SKM-1 (cell line): Measurements from ENCODE around the gene DCDC1.
A peak's percentile ranks its signal among the peaks of the same experiment; 100 is the strongest.

Experiments used
- DNase-seq: peaks from one replicate; lab custom pipeline; 2025; ENCODE audit not compliant: unreplicated experiment; lab: John Stamatoyannopoulos, UW

The DCDC1 gene, protein sequence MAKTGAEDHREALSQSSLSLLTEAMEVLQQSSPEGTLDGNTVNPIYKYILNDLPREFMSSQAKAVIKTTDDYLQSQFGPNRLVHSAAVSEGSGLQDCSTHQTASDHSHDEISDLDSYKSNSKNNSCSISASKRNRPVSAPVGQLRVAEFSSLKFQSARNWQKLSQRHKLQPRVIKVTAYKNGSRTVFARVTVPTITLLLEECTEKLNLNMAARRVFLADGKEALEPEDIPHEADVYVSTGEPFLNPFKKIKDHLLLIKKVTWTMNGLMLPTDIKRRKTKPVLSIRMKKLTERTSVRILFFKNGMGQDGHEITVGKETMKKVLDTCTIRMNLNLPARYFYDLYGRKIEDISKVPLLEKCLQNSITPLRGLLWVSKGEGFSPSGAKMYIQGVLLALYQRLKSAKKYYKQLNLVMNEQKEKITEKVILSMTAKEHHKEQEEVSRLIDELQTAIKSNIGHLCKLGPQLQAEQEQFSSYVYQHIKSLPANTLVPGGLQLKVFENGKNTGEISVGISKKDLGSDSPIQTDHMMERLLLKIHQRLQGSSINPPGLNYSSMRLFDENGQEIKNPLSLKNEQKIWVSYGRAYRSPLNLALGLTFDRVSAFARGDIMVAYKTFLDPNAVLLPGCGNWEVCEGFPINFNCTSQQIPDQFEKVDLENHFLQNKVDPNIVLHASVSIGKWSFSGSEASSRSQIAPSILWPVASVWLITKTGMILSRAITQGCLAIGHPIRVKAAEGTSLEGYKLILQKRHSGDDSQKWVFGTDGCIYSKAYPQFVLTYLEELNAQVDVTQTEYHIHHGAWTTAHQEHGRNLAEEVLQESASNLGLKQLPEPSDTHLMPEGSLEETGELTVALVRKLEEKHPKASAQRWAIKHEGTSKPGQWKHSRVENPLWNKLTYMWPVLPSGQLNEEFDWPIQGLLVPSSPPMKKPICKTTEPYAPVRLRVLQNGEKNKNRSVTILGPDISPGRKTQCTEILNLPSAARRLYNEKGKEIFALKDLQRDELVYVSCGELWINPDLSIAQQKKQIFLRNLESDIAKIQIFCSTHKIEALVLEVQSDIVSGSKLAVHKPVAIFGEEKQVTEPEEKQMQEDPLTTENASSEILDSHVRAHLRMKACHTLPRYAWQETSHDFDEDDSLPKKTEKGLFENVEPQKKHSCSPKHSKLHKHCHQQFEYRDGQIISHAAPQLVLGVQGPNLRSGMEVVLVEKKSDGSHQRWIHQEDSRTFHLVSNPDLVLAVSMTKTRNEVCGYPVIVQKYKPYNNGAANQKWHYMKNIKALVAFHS (N-terminal part only)

GRCh38 chr11:31369348-31370329 lies at the start of gene DCDC1, which contains the start of gene DNAJC24:
TSS of gene DCDC1 (minus strand) at chr11:31369739. CDS start at chr11:31328280, 41,459 bp downstream.
TSS of gene DNAJC24 (plus strand) at chr11:31369860. CDS start at chr11:31370749, 889 bp downstream.
- DNase-seq, result peak; percentile 88

- DNase-seq, result no peak
Measured at GRCh38 chr11:31419138-31419537, 49.6 kb upstream of the DCDC1 start.

GRCh38 chr11:31417816-31418215 lies 48.3 kb upstream of the DCDC1 start:
- no peak for DNase-seq

- no peak for DNase-seq
Measured at GRCh38 chr11:31417357-31417756, 47.8 kb upstream of the DCDC1 start.

DNA sequence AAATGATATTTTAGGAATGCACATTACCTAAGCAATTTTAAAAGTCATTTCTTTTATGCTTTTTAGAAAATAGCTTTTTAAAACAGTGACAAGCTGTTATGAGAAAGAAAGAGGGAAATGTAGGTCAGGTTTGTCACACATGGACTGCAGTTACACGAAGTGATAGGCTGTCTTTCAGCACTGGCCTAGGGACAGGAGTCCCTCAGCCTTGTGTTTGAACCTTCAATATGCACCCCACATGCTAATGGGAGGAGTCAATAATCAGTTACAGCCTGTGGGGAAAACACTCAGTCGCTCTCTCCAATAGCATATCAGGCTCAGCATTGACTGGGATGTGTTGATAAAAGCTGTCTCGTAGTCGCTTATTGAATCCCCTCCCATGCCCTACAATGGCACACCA lies 45.9 kb upstream of the DCDC1 start:
- no peak for DNase-seq

GRCh38 chr11:31414338-31414737 lies 44.8 kb upstream of the DCDC1 start:
- no peak for DNase-seq

DNA sequence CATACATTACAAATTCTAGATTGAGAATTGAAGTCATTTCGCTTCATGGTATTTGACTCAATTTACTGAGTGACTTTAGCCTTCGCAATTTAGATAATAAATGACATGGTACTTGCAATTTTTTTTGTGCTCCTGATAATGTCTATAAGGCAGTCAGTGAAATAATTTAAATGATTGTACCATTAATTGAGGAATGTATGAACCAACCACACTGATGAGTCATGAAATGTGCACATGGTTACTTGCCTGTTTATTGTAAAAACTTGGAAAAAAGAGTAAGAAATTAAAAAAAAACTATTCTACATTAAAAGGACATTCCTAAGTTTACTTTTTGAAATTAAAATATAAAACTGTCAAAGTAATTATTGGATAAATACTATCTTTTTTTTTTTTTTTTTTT lies 43.4 kb upstream of the DCDC1 start:
- DNase-seq, result no peak

DNA sequence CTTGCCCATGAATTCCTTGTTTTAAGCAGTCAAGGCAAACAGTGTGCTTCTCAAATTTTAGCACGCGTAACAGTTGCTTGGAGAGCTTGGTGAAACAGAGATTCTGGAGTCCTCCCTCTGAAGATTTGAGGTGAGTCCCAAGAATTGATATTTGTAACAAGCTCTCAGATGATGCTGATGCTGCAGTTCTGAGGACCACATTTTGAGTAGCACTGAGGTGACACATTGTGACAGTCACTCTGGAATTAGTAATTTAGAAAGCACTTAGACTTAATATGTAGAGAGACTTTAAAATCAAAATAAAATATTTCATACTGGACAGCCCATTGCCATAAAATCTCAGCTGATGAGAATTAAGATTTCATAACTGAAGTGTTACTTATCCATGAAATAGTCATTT lies 38.7 kb upstream of the DCDC1 start:
- DNase-seq, result no peak

DNA sequence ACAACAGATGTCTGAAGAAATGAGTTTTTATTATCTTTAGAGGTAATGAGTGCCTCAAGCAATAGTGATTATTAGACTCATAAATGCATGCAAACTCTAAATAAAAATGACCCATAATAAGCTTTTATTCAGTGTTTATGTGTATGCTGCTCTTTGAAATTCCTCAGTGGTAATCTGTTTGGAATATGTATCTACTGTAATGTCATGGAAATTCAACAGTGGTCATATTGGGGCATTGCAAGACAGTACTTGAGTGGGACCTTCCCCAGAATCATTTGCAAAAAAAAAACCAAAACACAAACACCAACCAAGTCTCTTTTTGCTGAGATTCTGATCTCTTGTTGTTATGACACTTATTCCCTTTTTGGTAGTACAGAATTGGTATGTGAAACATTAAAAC lies 35.1 kb upstream of the DCDC1 start:
- DNase-seq, result no peak

DNA sequence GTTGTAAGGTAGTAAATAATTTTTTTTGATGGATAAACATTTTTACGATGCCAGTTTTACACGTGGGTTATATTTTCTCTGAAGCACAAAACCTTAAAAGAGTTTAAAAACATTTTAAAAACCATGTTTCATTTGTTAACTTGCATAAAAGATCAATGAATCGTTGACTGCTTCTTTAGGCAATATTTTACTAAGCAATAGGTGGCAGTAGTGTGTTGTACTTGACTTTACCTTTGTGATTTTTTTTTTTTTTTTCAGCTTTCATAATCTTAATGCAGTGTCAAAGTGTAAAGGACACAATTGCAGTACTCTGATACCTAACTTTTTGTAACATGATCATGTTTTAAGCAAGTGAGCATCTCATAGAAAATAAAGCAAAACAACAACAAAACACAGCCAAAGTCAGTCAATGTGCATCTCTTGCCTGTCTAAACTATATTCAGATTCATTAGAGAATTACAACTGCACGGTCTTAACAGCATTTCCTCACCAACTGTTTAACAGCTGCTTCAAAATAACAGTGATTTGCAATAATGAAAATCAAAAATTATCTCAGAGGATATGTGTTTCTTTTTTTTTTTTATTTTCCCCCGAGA lies 27.8 kb upstream of the DCDC1 start:
- no peak for DNase-seq

DNA sequence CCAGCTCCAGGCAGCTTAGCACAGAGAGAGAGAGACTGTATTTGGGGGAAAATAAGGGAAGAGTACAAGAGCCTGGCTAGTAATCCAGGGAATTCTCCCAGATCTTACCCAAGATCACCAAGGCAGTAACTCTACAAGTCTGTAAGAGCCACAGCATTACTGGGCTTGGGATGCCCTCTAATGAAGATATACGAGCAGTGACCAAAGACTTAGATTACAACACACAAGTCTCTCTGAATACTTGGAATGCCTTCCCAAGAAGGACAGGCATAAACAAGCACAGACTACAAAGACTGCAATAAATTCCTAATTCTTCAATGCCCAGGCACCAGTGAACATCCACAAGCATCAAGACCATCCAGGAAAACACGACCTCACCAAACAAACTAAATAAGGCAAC lies 17.8 kb upstream of the DCDC1 start:
- no peak for DNase-seq

DNA sequence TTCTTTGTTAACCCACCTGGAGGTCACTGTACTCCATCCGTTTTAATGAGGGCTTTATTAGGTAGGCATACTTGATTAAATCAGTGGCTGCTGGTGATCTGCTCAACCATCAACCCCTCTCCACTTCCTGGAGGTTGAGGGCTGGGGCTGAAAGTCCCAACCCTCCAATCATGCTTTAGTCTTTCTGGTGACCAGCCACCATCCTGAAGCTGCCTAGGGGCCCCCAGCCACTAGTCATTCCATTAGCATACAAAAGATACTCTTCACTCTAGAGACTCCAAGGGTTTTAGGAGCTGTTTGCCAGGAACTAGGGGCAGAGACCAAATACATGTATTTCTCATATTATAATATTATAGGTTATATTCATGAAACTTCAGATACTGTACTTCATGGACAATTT lies 13.6 kb upstream of the DCDC1 start:
- DNase-seq, result no peak

DNA sequence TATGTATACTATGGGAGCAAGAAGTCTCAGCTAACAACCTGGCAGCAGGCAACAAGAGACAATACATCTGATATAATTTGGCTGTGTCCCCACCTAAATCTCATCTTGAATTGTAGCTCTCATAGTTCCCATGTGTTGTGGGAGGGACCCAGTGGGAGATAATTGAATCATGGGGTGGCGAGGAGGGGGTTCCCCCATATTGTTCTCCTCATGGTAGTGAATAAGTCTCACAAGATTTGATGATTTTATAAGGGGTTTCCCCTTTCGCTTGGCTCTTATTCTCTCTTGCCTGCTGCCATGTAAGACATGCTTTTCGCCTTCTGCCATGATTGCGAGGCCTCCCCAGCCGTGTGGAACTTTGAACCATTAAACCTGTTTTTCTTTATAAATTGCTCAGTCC lies 6.3 kb upstream of the DCDC1 start:
- no peak for DNase-seq

- DNase-seq, result no peak
Measured at GRCh38 chr11:31366795-31367194, 2.7 kb downstream of the DCDC1 start.

DNA sequence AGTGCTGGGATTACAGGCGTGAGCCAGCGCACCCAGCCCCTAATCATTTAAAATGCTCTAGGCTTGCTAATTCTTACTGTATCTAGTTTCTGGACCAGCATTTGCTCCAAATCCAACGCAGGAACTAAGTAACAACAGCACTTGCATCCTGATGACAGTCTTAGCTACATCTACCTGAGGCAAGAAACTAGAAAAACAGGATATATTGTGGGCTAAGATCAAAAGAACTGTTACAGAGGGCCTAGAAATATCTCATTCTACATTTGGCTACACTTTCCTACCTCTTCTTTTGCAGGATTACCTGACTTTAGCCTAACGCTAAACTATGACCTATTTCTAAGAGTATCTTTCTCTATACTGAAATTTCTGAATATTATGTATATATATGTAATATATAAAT lies 7.8 kb downstream of the DCDC1 start:
- no peak for DNase-seq

DNA sequence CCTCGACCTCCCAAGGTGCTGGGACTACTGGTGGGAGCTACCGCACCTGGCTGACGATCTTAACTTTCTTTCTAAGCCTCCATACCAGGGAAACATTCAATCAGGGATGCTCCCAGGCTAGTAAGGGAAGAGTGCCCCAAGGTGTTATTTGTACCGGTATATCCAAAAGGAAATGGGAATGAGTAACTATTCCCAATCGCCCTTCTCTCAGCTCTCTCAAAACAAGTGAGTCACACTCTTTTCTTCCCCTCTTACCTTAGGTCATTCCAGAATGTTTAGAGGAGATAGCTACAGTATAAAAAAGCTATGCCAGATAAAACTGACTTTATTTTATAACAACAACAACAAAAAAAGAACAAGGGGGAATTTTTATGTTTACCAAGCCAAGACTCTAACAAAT lies 13.7 kb downstream of the DCDC1 start:
- DNase-seq, result no peak

DNA sequence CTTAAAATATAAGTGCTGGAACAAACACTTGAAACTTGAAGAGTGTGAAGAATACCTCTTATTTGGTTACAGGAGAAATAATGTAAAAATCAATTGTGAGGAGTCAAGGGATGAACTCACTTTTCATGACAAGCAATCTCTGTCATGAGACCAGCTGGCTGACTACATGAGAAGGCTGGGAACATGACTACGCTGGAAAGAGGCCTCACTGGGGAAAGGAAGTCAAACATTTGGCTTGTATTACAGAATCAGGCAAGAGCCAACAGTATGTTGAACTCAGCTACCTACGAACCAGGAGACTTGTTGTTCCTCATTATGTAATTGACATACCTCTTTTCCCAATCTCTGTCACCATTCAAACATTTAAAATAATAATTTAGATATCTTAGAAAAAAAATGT lies 14.4 kb downstream of the DCDC1 start:
- no peak for DNase-seq

DNA sequence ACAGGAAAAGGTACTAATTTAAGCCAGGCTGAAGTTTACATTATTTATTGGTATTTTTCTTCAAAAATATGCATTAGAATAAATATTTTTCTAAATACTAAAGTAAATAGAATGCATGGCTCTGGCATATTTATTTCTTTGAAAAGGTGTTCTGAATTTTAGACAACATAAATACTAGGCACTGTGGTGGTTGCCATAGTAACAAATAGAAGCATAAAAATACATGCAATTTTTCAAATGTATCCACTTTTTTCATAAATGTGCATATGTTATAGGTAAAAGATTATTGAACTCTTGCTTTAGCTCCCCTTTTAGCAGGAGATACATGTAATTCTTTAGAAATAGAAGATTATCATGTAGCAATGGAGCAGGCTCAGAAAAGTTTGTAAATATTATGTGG lies 18.4 kb downstream of the DCDC1 start:
- DNase-seq, result no peak

- peak; percentile 40 for DNase-seq
Measured at GRCh38 chr11:31340903-31341572, 28.5 kb downstream of the DCDC1 start.
